ENCODE data around the gene STEAP3.

The STEAP3 gene

DNA sequence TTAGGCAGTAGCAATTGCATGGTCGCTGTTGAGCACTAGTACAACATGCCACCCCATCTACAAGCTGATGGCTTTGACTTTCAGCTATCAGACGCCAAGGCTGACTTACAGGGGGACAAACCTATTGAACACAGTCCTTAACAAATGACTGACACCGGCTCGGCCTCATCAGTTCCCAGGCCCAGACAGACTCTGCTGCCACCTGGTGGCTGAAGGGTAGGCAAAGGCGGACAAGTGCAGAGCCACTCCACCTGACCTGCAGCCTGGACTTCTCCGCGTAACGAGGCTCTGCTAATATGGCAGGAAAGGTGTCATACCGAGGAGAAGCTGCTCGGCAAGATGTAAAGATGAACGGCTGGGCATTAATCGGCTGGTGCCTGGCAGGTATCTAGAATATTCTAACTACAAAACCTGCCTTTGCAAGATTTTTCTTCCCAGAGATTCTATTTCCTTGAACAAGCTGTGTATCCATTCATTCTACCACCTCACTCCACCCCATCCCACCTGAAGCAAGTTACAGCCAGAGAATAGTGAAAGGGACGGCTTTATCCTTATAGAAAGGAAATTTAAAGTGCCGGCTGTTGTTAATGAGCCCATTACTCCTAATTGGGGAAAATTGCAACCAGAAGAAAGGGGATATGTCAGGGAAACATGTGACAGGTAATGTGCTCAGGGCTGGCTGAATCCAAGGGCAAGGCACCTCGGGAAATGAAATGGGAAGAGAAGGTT is 67.4 kb downstream of the STEAP3 start:
- H3K9ac ChIP-seq (ENCODE audit: low read length) = no peak overlapping the region
- TF ChIP-seq, protein P1, sequence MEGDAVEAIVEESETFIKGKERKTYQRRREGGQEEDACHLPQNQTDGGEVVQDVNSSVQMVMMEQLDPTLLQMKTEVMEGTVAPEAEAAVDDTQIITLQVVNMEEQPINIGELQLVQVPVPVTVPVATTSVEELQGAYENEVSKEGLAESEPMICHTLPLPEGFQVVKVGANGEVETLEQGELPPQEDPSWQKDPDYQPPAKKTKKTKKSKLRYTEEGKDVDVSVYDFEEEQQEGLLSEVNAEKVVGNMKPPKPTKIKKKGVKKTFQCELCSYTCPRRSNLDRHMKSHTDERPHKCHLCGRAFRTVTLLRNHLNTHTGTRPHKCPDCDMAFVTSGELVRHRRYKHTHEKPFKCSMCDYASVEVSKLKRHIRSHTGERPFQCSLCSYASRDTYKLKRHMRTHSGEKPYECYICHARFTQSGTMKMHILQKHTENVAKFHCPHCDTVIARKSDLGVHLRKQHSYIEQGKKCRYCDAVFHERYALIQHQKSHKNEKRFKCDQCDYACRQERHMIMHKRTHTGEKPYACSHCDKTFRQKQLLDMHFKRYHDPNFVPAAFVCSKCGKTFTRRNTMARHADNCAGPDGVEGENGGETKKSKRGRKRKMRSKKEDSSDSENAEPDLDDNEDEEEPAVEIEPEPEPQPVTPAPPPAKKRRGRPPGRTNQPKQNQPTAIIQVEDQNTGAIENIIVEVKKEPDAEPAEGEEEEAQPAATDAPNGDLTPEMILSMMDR (IDR thresholded peaks at IDR 0.05; ENCODE audit: low read depth, low read length) = peak; percentile 81
- no peak for TF ChIP-seq EZH2phosphoT487 (IDR thresholded peaks at IDR 0.05; ENCODE audit: low read depth)
- no peak overlapping the region for H3K27ac ChIP-seq (ENCODE audit: low read length)
- H3K79me2 ChIP-seq (ENCODE audit: low read length) = no peaks in the 10 kb centered on the region
- no peaks in the 10 kb centered on the region for H4K20me1 ChIP-seq (ENCODE audit: insufficient read depth, low read length)
- H3K27me3 ChIP-seq (ENCODE audit: low read depth, low read length) = peaks cover 11% of the 10 kb centered on the region
- peak overlapping the region; percentile 47 for H3K4me2 ChIP-seq (ENCODE audit: low read length)
- H3K36me3 ChIP-seq (replicated peaks; ENCODE audit: low read depth, low read length) = no peaks in the 10 kb centered on the region
- H2AFZ ChIP-seq (ENCODE audit: low read depth, low read length) = no peak overlapping the region
- H3K4me3 ChIP-seq (ENCODE audit: low read length) = no peak overlapping the region
- peaks cover 17% of the 10 kb centered on the region for H3K4me1 ChIP-seq (ENCODE audit: low read length)
- no peaks in the 10 kb centered on the region for H3K9me3 ChIP-seq (ENCODE audit: insufficient read depth, low read length)

DNA sequence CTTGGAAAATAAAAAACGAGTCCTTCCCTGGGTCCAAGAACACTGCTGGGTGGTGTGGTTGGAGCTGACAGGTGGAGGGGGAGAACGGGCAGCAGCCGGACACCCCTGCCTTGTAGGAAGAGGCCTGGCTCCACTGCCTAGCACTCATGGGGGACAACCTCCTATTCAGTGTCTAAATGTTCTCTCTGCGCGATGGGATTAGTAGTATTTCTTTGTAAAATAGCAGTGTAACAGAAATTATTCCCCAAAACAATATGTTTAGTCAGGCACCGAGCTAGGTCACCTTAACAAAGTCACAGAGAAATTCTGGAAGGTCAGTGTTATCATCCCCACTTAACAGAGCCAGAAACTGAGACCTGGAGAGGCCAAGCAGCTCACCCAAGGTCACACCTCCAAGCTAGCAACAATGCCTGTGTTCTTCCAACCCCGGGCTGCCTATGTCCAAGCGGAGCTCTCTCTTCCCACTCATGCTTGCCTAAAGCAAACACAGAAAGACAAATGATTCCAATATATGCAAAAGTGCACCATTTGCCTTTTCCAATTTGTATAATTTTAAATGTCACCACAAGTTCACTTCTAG is 68.0 kb downstream of the STEAP3 start:
- Histone ChIP-seq H3K79me2 (ENCODE audit: low read length) (no peaks in the 10 kb centered on the region), H3K4me1 (ENCODE audit: low read length) (peaks cover 24% of the 10 kb centered on the region), H3K27me3 (ENCODE audit: low read depth, low read length) (peaks cover 11% of the 10 kb centered on the region), H3K4me2 (ENCODE audit: low read length) (no peak overlapping the region; the same call in 1 of the 2 replicates), H3K36me3 (replicated peaks; ENCODE audit: low read depth, low read length) (no peaks in the 10 kb centered on the region), H2AFZ (ENCODE audit: low read depth, low read length) (no peak overlapping the region), H3K4me3 (ENCODE audit: low read length) (no peak overlapping the region), H4K20me1 (ENCODE audit: insufficient read depth, low read length) (no peaks in the 10 kb centered on the region), H3K9ac (ENCODE audit: low read length) (no peak overlapping the region), H3K27ac (ENCODE audit: low read length) (no peak overlapping the region), H3K9me3 (ENCODE audit: insufficient read depth, low read length) (no peaks in the 10 kb centered on the region)
- no peak for TF ChIP-seq EZH2phosphoT487 (IDR thresholded peaks at IDR 0.05; ENCODE audit: low read depth)
- TF ChIP-seq, protein P1 (IDR thresholded peaks at IDR 0.05; ENCODE audit: low read depth, low read length) = no peak

DNA sequence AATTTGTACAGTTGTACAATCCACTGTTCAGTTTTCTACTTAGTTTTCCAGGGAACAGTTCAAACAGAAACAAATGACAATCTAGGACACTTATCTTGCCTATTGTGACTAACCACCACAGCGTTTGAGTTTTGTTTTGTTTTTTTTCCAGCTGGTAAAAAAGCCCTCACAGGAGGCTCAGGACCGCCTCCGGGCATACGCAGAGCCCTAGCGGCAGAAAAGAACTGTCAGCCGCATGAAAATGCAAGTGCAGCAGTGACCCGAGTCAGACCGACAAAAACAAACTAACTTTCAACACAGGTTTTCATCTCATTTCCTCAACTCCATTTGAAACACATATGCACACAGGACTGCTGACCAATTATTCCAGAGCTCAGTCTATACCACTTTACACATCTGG is 68.6 kb downstream of the STEAP3 start:
- H3K4me2 ChIP-seq (ENCODE audit: low read length) = peak overlapping the region; percentile 38

DNA sequence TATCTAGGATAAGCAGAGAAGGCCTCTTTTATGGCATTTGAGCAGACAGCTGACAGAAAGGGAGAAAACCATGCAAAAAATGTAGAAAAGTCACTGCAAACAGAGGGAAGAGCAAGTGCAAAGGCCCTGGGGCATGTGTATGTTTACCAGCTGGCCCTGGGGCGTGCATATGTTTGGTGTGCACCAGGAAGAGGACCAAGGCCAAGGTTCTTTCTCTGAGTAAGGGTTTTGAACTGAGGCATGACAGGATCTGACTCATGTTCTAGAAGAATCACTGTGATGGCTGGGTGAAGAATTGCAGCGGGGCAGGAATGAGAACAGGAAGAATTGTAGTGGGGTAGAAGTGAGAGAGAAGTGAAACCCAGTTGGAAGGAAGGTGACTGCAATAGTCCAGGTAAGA is 69.6 kb downstream of the STEAP3 start:
- Histone ChIP-seq H3K79me2 (ENCODE audit: low read length) (no peaks in the 10 kb centered on the region), H3K4me1 (ENCODE audit: low read length) (peaks cover 31% of the 10 kb centered on the region), H3K9me3 (ENCODE audit: insufficient read depth, low read length) (no peaks in the 10 kb centered on the region), H4K20me1 (ENCODE audit: insufficient read depth, low read length) (no peaks in the 10 kb centered on the region), H3K27me3 (ENCODE audit: low read depth, low read length) (peaks cover 11% of the 10 kb centered on the region), H3K27ac (ENCODE audit: low read length) (no peak overlapping the region), H3K9ac (ENCODE audit: low read length) (no peak overlapping the region), H2AFZ (ENCODE audit: low read depth, low read length) (no peak overlapping the region), H3K4me3 (ENCODE audit: low read length) (no peak overlapping the region), H3K4me2 (ENCODE audit: low read length) (no peak overlapping the region), H3K36me3 (replicated peaks; ENCODE audit: low read depth, low read length) (no peaks in the 10 kb centered on the region)
- no peak for TF ChIP-seq EZH2phosphoT487 (IDR thresholded peaks at IDR 0.05; ENCODE audit: low read depth)
- TF ChIP-seq, protein P1 (IDR thresholded peaks at IDR 0.05; ENCODE audit: low read depth, low read length) = no peak

More for the DNA sequence above, 68.6 kb downstream of the STEAP3 start:
- no peak overlapping the region for H3K9ac ChIP-seq (ENCODE audit: low read length)
- no peak overlapping the region for H3K27ac ChIP-seq (ENCODE audit: low read length)
- no peak overlapping the region for H3K4me3 ChIP-seq (ENCODE audit: low read length)
- no peaks in the 10 kb centered on the region for H3K36me3 ChIP-seq (replicated peaks; ENCODE audit: low read depth, low read length)
- TF ChIP-seq, protein P1 (IDR thresholded peaks at IDR 0.05; ENCODE audit: low read depth, low read length) = no peak
- TF ChIP-seq EZH2phosphoT487 (IDR thresholded peaks at IDR 0.05; ENCODE audit: low read depth) = no peak
- H3K4me1 ChIP-seq (ENCODE audit: low read length) = peaks cover 29% of the 10 kb centered on the region
- no peaks in the 10 kb centered on the region for H4K20me1 ChIP-seq (ENCODE audit: insufficient read depth, low read length)
- H3K27me3 ChIP-seq (ENCODE audit: low read depth, low read length) = peaks cover 11% of the 10 kb centered on the region
- H3K79me2 ChIP-seq (ENCODE audit: low read length) = no peaks in the 10 kb centered on the region
- H2AFZ ChIP-seq (ENCODE audit: low read depth, low read length) = no peak overlapping the region
- H3K9me3 ChIP-seq (ENCODE audit: insufficient read depth, low read length) = no peaks in the 10 kb centered on the region
